Hepatocyte (in vitro differentiated cells): ENCODE results near the gene RREB1.

ENCODE experiments used
- CTCF ChIP-seq: fragments of 200-600 bp; sonication (generic); IDR thresholded peaks from 2 replicates; pipeline ENCODE4 v1.5.1; 2016; ENCODE audit warnings: antibody characterized with exemption, mild to moderate bottlenecking; ENCODE audit not compliant: poor library complexity
- EZH2 ChIP-seq: fragments of 200-600 bp; sonication (generic); IDR thresholded peaks from 2 replicates; pipeline ENCODE4 v1.6.1; 2016; ENCODE audit warnings: antibody characterized with exemption, mild to moderate bottlenecking, borderline replicate concordance

GRCh38 chr6:7269816-7270215, 162.1 kb downstream of the RREB1 start:
- TF ChIP-seq CTCF (no peak), EZH2 (no peak)
